Activated effector memory CD4-positive, alpha-beta T cell treated with anti-CD3 and anti-CD28 coated beads, Interleukin-2, amount 50 U/mL, for 16 hours (primary cell): ENCODE measurements around the gene MPC2.
"Not testable (repeated sequence)": the region's sequence is repeated elsewhere in the genome, so short reads cannot be mapped to it uniquely, and the experiment has no call there.

Experiments used
- DNase-seq: peaks from one replicate; pipeline ENCODE4 v3.0.0-alpha.2; 2020

The MPC2 gene

GRCh38 chr1:167904652-167905130 lies 32.2 kb downstream of the MPC2 start:
- DNase-seq: no peak

GRCh38 chr1:167900907-167901306 lies 36.0 kb downstream of the MPC2 start:
- no peak for DNase-seq

GRCh38 chr1:167899253-167899681 lies 37.6 kb downstream of the MPC2 start:
- no peak for DNase-seq

GRCh38 chr1:167898578-167899222 lies 38.2 kb downstream of the MPC2 start:
- no peak for DNase-seq

- no peak for DNase-seq
Measured at GRCh38 chr1:167893798-167894197, 43.1 kb downstream of the MPC2 start.

GRCh38 chr1:167890400-167890799 lies 46.5 kb downstream of the MPC2 start:
- DNase-seq: no peak

GRCh38 chr1:167887187-167887586 lies 49.7 kb downstream of the MPC2 start:
- not testable (repeated sequence) for DNase-seq

- DNase-seq: no peak
Measured at GRCh38 chr1:167882376-167882775, 54.5 kb downstream of the MPC2 start.

- no peak for DNase-seq
Measured at GRCh38 chr1:167881786-167882185, 55.1 kb downstream of the MPC2 start.

- DNase-seq: no peak
Measured at GRCh38 chr1:167881069-167881468, 55.8 kb downstream of the MPC2 start.

GRCh38 chr1:167880580-167881021 lies 56.3 kb downstream of the MPC2 start:
- DNase-seq: no peak

- no peak for DNase-seq
Measured at GRCh38 chr1:167879508-167879907, 57.4 kb downstream of the MPC2 start.

- DNase-seq: no peak
Measured at GRCh38 chr1:167878372-167879160, 58.3 kb downstream of the MPC2 start.

- DNase-seq: no peak
Measured at GRCh38 chr1:167876597-167877175, 60.2 kb downstream of the MPC2 start.

- no peak for DNase-seq
Measured at GRCh38 chr1:167871331-167871730, 65.5 kb downstream of the MPC2 start.

GRCh38 chr1:167869157-167870001 lies 67.5 kb downstream of the MPC2 start:
- DNase-seq: not testable (repeated sequence)

GRCh38 chr1:167866739-167867414 lies 70.0 kb downstream of the MPC2 start:
- DNase-seq: not testable (repeated sequence)
